SIG-M5 treated with dmso at 0.1 percent for 504 hours (cell line): ENCODE results near the gene PDE9A.

Source experiments
- DNase-seq: peaks from one replicate; lab custom pipeline; 2025; ENCODE audit not compliant: unreplicated experiment; lab: John Stamatoyannopoulos, UW

Gene PDE9A

DNA sequence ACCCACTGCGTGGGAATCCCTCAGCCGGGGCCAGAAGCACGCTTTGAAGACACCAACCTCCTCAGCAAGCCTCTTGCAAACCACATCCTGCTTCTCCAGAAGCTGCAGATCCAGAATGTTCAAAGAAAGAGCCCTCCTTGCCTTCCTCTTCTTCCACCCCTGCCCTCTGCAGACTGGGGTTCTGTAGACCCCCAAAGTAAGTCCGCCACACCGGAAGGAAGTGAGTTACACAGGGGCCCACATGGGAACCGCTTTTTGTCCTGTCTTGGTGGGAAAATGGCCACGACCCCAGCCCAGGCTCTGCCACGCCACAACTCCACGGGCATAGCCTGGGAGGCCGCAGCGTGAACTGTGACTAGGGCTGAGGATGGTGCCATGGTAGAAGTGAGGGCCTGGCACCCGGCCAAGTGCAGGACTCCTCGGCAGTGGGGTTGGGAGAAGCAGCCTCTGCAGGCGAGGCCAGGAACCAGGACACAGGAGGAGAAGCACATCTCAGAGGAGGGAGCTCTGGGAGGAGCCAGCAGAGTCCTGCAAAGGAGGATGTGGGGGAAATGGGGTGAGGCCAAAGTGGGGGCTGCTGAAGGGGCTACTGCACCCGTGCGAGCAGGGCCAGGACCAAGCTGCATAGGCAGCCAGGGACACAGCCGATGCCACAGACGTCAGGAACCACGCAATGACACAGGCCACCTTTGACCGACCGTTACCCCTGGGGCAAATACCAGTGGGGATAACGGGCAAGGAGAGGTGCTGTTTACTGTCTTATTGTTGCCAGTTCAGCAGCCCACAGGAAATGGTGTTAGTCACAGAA, 30.9 kb downstream of the PDE9A start:
- DNase-seq = no peak

DNA sequence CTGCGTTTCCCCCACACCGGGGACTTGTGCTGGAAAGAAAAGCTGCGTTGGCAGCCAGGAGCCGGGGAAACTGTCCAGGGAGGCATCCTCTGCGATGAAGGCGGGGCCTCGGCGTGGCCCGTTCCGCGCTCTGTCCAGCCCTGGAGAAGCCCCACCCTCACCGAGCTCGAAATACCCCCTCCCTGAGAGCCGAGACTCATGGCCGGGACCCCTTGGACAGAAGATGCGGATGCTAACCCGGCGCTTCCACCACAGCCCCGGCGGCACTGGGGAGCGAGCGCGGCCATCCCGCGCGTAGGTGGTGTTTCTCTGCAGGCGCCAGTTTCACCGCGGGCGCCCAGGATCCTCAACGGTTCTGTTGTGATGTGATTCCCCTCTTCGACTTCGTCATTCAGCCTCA, 31.6 kb downstream of the PDE9A start:
- DNase-seq = no peak

DNA sequence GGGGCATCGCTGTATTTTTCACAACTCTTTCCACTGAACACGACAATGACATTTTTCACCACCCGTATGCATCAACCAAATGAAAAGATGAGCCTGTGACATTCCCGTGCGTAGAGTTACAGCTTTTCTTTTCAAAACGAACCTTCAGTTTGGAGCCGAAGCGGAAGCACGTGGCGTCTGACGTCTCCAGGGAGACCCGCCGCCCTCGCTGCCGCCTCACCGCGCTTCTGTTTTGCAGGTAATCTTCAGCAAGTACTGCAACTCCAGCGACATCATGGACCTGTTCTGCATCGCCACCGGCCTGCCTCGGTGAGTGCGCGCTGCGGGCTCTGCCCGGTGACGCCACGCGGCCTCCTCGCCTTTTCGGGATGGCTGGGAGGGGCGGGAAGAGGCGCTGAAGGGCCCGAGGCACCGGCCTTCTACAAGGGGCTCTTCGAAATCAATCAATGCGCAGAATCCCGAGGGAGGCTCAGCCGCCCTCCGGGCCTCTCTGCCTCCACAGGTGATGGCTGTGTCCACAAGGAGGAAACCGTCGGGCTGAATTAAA, 32.6 kb downstream of the PDE9A start:
- no peak for DNase-seq

DNA sequence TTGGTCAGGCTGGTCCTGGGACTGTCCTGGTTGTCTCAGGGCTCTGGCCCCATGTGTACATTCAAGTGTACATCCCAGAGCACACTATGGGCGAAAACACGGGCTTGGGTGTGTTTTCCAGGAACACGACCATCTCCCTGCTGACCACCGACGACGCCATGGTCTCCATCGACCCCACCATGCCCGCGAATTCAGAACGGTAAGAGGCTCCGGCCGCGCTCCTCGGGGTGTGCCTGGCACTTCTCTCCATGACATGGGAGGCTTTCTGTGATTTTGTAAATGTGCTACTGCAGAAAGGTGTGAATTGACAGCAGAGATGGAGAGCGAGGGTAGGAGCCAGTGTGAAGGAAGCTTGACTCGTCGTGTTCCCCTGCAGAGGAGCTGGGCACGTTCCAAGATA, 34.4 kb downstream of the PDE9A start:
- DNase-seq = no peak

DNA sequence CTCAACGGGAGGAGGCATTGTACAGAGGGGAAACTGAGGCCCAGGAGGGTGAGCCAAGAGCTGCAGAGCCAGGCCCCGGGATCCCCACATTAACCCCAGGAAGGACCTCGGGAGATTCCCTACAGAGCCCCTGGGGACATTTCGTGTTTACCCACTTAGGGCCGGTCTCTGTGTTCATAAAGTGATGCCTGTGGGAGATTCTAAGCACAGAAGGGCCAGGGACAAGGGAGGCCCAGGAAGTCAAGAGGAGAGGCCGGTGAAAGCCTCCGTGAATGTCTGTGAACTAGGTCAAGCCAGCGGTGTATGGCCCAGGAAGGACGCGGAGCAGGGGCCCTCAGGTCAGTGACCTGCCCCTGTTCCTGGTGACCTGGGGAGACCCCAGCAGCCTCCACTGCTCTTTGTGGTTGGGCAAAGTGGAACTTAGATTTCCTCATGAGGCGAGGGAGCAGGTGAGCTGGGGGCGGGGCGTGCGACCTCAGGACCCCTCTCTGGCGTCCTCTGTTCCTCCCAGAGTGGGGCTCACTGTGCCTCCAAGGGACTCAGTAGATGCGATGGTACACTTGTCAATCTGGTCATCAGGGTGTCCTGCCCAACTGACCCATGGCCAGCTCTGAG, 34.9 kb downstream of the PDE9A start:
- DNase-seq = no peak

DNA sequence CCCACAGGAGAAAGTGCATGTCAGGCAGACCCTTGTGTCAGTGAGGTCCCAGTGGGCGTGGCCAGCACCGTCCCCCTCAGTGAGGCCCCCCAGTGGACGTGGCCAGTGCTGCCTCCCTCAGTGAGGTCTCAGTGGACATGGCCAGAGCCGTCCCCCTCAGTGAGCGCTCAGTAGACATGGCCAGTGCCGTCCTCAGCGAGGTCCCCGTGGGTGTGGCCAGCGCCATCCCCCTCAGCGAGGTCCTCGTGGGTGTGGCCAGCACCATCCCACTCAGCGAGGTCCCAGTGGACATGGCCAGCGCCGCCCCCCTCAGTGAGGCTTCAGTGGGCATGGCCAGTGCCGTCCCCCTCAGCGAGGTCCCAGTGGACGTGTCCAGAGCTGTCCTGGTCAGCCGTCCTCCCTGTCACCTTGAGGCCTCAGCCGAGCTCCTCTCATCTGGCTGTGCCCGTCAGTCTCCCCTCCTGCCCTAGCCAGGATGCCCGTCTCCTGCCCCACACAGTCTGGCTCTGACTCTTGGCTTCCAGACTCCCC, 35.5 kb downstream of the PDE9A start:
- no peak for DNase-seq

DNA sequence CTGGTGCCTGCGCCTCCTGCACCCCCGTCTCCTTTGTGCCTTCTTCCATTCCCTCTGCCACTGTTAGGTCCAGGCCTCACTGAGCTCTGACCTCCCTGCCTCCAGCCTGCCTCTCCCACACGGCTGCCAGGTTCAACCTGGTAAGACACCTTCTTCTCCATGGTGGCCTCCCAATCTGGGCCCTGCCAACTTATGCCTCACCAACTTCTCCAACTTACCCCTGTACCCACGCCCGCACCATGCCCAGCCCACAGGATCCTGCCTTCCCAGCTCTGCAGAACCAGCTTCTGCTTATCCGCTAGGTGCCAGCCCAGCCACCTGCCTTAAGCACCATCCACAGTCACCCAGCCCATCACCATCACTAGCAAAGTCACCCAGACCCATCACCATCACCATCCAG, 37.2 kb downstream of the PDE9A start:
- DNase-seq = no peak

DNA sequence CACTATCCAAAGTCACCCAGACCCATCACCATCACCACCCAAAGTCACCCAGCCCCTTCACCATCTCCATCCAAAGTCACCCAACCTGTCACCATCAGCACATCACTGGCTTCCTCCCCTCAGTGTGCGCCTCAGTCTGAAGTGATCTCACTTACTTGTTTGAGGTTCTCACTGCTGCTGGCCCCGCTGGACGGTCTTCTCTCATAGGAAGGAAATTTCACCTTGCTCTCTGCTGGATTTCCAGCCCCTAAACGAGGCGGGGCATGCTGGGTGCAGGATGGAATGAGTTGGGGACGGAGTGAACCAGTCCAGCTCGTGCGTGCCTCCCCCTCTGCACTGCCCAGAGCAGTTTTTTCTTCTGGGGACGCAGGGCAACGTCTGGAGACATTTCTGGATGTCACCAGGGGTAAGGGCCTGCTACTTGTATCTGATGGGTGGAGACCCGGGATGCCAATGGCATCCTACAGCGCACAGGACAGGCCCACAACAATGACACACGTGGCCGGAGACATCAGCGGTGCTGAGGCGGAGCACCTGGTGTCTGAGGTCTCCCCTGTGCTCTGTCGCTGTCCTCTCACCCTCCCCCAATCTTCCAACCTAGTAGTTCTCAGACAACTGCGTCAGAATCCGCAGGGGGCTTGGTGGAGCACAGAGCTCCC, 38.6 kb downstream of the PDE9A start:
- no peak for DNase-seq

DNA sequence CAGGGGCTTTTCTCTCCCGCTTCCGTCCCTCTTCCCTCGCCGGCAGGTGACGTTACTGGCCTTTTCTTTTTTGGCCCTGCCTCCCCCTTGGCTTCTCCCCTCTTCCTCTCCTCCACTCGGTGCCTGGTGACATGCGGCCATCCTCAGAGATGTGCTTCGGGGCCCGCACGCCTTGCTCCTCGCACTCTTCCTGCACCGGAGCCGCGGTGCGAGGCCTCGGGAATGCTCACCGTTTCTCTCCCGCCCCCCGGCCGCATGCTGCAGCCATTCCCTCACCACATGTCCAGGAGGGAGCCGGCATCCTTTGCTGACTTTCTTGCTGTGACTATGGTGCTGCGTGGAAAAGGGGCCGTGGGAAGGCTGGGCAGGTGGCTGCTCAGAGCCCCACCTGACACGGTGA, 39.3 kb downstream of the PDE9A start:
- no peak for DNase-seq

DNA sequence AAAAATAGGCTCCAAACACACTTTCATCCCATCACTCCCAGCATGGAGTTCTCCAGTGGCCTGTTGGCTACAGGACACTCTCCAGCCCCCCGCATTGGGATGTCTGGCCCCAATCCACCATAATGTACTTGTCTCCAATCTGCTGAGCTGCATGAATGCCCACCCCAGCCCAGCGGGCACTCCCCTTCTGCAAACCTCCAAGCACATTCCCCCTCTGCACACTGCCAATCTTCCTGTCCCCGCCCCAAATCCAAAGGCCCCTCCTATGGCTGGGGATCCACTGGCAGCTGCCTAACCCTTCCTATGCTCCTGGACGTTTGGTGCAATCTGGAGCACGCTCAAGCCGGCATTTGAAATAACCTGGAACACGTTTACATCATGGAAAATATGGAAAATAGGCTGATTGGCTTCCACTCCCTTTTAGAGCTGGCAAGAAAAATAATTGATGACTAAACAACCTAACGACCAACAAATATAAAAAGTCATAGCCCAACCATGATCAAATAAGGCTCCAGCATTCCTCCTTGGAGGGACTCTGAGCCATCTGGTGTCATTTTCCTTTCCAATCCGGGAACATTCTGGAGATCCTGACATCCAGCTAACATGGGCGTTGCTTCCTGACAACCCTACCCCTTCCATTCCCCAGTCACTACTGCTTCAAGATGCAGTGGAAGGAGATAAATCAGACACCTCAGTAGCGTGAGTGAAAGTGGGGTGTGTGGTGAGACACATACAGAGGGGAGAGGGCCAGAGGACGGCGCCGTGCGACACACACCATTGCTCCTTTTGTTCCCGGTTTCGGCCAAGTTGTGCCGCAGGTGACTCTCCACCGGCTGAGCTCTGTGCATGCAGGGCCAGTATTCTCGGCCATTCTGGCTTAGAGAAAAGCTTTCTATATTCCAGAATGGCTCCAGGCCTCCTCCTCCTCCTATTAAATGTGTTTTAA, 41.6 kb downstream of the PDE9A start:
- no peak for DNase-seq

DNA sequence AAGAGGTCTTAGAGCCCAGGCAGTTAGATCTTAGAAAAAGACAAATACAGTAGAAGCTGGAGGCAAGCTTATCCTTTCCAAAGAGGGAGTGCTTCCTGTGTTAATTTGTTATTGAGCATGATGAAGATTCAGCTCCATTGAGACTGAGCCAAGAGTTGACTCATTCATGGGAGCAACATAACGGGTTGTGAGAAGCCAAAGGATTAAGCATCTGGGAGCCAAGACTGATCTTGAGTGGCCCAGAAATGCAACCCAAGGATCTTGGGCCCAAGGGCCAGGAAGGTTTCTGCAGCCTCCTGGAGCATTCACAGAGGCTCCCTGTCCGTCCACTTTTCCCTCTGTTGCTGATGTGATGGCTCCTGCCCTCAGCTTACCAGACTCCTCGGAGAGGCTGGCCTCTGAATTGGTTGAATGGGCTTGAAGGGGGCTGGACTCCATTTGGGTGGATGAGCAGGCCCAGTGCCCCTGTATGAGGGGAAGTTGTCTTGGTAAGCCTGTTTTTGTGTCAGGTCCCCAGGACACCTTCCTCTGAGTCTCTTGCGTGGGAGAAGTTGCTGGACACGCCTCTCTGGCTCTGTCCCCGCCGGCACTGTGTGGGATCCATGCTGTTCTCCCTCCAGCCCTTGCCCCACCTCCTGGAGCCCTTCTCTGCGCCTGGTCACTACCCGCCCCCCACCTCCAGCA, 42.4 kb downstream of the PDE9A start:
- DNase-seq = no peak

DNA sequence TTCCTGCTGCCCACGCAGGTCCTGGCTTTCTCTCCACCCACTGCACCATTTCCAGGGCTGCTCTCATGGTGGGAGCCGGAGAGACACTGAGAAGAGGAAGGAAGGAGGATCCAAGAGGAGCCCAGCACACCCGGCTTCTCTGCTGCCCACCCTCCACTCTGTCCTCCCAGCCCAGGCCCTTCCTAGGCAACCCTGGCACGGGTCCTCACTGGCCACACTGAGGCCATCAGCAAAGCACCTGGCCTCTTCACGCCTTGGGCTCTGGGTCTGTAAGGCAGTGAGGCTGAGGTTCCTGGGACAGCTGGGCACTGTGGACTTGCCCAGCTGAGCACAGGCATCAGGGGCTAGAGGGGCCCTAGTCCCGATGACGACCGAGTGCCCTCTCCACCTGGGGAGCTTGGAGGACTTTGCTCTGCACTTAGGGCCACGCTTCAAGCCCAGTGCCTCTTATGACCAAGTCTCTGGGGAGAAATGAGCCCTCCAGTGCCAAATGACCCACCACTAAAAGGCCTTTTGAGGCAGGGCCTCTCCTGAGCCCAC, 43.1 kb downstream of the PDE9A start:
- DNase-seq = no peak

DNA sequence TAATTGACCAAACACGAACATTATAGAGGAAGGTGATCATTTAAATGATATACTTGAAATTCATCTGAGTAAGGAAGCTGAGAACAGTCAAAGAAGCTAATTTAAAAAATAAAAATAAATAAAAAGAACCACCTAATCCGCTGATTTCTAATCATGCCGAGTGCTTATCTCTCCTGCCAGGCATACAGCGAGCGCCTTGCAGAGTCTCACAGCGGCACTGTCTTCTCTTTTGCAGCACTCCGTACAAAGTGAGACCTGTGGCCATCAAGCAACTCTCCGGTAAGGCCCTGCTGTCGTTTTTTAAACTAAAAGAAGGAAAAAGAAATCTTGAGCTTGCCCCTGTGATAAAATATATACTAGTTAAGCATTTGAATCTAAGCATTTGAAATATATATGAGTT, 45.3 kb downstream of the PDE9A start:
- no peak for DNase-seq

DNA sequence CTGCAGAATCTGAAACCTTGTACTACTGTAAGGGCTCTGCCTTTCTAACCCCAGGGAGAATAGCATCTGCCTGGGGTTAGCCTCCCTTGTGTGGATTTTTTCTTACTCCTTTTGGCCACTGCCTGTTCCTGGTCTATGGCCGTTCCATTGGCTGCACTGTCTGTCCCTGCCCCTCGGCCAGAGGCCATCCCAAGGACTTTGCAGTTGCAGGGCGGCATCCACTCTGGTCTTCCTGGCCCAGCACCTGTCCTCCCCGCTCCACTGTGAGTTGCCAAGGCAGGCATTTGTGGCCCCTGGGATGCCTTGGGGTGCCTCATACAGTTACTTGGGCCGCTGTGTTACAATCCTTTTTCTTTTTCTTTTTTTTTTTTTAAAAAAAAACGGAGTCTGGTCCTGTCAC, 45.8 kb downstream of the PDE9A start:
- DNase-seq = no peak

DNA sequence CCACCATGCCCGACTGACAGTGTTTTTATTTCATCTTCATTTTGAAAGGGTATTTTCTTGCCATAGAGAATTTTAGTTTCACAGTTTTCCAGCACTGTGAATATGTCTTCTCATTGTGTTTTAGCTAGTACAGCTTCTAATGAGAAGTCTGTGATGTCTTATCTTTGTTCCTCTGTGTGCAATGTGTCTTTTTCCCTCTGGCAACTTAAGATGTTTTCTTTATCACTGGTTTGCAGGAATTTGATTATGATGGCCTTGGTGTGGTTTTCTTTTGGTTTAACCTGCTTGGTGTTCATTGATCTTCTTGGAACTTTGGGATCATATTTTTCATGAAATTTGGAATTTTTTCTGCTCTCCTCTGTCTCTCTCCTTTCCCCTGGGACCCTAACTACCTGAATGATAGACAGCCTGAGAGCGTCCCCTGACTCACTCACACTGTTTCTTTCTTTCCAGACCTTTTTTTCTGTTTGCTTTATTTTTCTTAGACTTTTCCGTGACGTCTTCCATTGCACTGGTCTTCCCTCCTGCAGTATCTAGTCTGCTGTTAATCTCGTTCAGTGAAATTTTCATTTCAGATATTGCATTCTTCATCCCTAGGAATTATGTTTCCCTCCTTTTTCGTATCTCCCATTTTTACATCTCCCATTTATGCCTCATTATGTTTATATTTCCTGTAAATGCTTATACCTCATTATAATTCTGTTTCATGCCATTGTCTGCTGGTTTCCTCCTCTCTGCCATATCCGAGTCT, 48.5 kb downstream of the PDE9A start:
- no peak for DNase-seq

DNA sequence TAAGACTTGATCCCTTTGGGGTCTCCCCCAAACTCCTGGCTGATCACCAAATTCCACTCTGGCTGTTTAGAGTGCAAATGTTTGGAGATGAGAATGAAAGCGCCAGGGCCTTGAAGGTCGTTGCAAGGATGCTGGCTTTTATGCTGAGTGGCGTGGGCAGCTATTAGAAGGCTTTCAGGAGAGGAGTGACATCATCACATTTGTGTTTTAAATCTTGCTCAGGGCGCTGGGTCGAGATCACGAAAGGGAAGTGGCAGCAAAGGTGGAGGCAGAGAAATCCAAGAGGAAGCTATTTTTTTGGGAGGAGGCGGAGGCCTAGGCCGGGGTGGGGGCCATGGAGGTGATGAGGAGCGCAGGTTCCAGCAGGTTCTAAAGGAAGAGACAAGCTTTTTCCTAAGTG, 49.3 kb downstream of the PDE9A start:
- DNase-seq = no peak

DNA sequence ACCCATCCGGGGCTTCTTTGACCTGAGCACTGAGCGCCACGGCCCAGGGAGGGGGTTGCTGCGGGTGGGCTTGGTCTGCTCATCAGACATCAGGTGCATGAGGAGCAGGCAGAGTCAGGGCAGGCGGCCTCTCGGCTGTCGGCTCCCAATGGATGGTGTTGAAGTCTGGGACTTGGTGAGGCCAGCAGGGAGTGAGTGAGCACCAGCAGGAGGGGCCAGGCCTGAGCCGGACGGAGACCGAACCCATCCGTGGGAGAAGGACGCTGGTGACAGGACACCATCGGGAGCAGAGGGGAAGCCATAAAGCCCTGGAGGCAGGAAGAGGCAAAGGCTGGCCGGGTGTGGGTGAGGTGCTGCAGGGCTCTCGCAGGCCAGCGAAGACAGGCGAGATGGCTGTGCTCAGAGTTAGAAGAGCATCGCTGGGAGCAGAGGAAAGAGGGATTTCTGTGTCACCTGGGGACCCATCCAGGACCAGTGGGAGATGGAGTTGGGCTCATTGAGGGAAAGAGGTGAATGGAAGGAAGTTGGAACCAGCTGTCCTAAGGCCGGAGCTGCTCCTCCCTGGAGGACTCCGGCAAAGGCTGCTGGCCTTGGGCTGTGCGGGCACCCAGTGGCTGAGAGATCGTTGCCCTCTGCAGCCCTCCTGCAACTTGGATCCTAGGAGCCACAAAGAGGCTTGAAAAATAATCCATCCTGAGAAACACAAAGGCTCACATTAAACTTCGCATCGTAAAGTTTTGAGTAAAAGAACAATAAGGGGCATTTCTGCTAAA, 49.9 kb downstream of the PDE9A start:
- no peak for DNase-seq

DNA sequence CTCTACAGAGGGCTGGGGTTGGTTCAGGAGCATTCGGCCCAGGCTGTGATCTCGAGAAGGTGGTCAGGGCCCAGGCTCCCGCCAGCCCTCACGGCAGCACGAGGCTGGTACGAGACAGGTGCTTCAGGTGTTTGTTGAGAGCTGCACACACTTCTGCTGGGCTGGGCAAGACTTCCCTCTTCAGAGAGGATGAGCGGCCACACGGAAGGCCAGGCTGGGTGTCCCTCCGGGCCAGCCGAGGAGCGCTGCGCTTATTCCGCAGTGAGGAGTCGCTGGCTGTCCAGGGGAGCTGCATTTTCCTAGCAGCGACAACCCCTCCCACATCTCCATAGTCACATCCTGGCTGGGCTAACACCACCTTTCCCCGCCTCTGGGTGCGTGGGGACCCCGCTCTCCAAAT, 50.5 kb downstream of the PDE9A start:
- DNase-seq = no peak
